Measurements from ENCODE around the gene STXBP6.

DNA sequence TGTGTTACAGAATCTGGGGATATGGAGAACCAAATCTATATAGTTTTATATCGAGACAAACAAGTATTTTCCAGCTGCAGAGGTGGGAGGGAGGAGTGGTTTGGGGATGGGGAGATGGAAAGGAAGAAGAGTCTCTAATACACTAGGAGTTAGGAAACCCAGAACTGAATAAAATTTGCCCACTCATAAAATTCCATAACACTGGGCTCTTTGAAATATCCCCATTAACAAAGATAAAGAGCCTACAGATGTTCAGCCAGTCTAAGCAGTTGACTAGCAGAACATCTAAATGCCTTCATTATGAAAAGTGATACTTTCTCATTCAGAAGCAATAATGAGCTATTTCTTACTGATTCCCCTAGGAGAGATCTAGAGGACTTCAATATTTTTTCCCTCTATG, 264.2 kb downstream of the STXBP6 start:
- TF ChIP-seq EZH2phosphoT487 (IDR thresholded peaks at IDR 0.05; ENCODE audit: low read depth): no peak
- TF ChIP-seq CTCF (IDR thresholded peaks at IDR 0.05; ENCODE audit: low read depth, low read length): no peak
